HL-60 (cell line): ENCODE measurements around the gene GHRH.

Experiments used
- DNase-seq, 2 experiments: peaks; one replicate each; pipeline ENCODE4 v3.0.0-alpha.2; 2010 to 2020; ENCODE audit warnings: low read depth in 1 of 2, low spot score in 1 of 2
- H3K27ac ChIP-seq: fragments of 250-450 bp; sonication (Bioruptor Pico); replicated peaks from 2 replicates; pipeline ENCODE4 v1.5.1; 2020; ENCODE audit warnings: mild to moderate bottlenecking, moderate library complexity
- H3K27me3 ChIP-seq: fragments of 250-450 bp; sonication (Bioruptor Pico); 2 replicates; pipeline ENCODE4 v1.5.1; 2021; ENCODE audit warnings: mild to moderate bottlenecking, moderate library complexity; ENCODE audit not compliant: insufficient read depth, poor library complexity, severe bottlenecking
- H3K4me3 ChIP-seq: replicated peaks from 2 replicates; pipeline ENCODE4 v1.5.1; 2011; ENCODE audit warnings: mild to moderate bottlenecking, control low read depth, low read length; ENCODE audit not compliant: insufficient read depth
- GABPA ChIP-seq: IDR thresholded peaks from 2 replicates; pipeline ENCODE4 v1.6.1; 2012; ENCODE audit warnings: low read depth
- POLR2AphosphoS5 ChIP-seq: IDR thresholded peaks from 2 replicates; pipeline ENCODE4 v1.6.1; 2012; ENCODE audit warnings: low read depth
- SPI1 ChIP-seq: IDR thresholded peaks from 2 replicates; pipeline ENCODE4 v1.6.1; 2012; ENCODE audit warnings: low read depth, mild to moderate bottlenecking, borderline replicate concordance
- TF ChIP-seq, protein P1 (sequence below): IDR thresholded peaks from one replicate; pipeline ENCODE4 v1.5.1; 2011; ENCODE audit warnings: low read length, control low read depth, inconsistent platforms; ENCODE audit not compliant: insufficient read depth
- TF ChIP-seq, protein P2 (sequence below): IDR thresholded peaks from 2 replicates; pipeline ENCODE4 v1.6.1; 2012; ENCODE audit warnings: low read depth; ENCODE audit not compliant: insufficient replicate concordance

GHRH gene

DNA sequence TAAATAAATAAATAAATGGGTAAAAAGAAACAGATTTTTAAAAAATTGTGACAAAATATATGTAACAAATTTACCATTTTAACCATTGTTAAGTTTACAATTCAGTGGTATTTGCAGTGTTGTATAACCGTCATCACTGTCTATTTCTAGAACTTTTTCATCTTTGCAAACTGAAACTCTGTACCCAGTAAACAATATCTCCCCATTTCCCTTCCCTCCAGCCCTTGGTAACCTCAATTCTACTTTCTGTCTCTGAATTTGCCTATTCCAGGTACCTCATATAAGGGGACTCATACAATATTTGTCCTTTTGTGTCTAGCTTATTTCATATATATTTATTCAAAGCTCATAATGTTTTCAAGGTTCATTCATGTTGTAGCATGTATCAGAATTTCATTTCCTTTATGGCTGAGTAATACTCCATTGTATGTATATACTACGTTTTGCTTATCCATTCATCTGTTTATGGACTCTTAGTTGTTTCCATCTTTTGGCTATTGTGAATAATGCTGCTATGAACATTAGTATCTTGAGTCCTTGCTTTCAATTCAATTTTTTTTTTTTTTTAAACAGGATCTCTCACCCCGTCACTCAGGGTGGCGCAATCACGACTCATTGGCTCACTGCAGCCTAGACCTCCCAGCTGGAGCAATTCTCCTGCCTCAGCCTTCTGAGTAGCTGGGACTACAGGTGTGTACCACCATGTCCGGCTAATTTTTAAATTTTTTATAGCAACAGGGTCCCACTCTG lies 36.8 kb upstream of the GHRH start:
- no peaks in the 10 kb centered on the region for H3K27me3 ChIP-seq
- TF ChIP-seq POLR2AphosphoS5 (no peak), GABPA (no peak), SPI1 (no peak)
- TF ChIP-seq, protein P1, sequence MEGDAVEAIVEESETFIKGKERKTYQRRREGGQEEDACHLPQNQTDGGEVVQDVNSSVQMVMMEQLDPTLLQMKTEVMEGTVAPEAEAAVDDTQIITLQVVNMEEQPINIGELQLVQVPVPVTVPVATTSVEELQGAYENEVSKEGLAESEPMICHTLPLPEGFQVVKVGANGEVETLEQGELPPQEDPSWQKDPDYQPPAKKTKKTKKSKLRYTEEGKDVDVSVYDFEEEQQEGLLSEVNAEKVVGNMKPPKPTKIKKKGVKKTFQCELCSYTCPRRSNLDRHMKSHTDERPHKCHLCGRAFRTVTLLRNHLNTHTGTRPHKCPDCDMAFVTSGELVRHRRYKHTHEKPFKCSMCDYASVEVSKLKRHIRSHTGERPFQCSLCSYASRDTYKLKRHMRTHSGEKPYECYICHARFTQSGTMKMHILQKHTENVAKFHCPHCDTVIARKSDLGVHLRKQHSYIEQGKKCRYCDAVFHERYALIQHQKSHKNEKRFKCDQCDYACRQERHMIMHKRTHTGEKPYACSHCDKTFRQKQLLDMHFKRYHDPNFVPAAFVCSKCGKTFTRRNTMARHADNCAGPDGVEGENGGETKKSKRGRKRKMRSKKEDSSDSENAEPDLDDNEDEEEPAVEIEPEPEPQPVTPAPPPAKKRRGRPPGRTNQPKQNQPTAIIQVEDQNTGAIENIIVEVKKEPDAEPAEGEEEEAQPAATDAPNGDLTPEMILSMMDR = no peak
- TF ChIP-seq, protein P2, sequence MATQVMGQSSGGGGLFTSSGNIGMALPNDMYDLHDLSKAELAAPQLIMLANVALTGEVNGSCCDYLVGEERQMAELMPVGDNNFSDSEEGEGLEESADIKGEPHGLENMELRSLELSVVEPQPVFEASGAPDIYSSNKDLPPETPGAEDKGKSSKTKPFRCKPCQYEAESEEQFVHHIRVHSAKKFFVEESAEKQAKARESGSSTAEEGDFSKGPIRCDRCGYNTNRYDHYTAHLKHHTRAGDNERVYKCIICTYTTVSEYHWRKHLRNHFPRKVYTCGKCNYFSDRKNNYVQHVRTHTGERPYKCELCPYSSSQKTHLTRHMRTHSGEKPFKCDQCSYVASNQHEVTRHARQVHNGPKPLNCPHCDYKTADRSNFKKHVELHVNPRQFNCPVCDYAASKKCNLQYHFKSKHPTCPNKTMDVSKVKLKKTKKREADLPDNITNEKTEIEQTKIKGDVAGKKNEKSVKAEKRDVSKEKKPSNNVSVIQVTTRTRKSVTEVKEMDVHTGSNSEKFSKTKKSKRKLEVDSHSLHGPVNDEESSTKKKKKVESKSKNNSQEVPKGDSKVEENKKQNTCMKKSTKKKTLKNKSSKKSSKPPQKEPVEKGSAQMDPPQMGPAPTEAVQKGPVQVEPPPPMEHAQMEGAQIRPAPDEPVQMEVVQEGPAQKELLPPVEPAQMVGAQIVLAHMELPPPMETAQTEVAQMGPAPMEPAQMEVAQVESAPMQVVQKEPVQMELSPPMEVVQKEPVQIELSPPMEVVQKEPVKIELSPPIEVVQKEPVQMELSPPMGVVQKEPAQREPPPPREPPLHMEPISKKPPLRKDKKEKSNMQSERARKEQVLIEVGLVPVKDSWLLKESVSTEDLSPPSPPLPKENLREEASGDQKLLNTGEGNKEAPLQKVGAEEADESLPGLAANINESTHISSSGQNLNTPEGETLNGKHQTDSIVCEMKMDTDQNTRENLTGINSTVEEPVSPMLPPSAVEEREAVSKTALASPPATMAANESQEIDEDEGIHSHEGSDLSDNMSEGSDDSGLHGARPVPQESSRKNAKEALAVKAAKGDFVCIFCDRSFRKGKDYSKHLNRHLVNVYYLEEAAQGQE = no peak
- H3K4me3 ChIP-seq = no peak overlapping the region

DNA sequence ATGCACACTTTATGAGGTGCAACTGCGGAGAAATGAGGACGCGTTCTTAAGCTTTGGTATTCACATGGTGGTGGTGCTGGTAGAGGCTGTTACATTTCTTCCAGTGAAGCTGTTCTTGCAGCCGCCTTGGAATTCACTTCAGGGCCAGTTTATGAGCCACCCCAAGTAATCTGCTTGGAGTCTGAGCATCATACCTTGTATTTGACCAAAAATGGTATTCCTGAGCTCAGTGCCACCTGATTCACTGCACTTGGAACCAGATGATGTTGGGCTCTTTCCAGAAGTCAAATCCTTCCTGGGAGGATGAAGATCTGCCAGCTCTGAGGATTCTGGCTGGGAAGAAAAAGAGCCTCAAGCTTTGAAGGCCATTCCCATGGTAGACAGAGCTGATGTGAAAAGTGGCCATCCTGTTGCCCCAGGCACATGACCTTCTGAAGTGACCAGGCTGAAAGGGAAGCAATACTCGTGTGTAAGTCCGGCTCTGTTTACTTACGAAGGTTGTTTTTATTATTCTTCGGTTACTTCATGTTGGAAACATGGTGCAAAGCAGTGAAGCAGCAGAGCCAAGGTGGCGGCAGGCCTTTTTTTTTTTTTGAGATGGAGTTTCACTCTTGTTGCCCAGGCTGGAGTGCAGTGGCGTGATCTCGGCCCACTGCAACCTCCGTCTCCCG lies 35.6 kb upstream of the GHRH start:
- no peak overlapping the region for H3K27ac ChIP-seq
- TF ChIP-seq SPI1 (no peak), POLR2AphosphoS5 (no peak), GABPA (no peak)
- TF ChIP-seq, protein P2 = no peak
- TF ChIP-seq, protein P1 = no peak
- no peaks in the 10 kb centered on the region for H3K27me3 ChIP-seq
- no peak overlapping the region for H3K4me3 ChIP-seq
- DNase-seq = no peak

More for the DNA sequence above, 36.8 kb upstream of the GHRH start:
- no peak overlapping the region for H3K27ac ChIP-seq
- peak in 1 of 2 experiments; percentile 62 for DNase-seq

DNA sequence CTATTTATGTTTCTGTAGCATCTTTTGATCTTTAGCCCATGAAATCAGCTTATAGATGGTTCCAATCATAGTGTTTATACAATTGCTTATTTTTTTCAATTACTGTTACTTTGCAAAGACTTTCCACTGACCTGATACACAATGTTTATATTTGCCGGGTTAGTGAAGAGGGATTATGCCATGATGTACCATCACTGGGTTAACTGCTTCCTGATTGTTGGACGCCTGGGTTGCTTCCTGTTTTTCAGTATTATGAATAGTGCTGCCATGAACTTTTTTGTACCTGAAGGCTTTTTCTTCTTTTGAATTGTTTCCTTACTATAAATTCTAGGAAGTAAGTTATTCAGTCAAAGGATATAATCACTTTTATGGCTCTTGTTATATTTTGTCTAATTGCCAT lies 34.8 kb upstream of the GHRH start:
- H3K27ac ChIP-seq = no peak overlapping the region
- H3K27me3 ChIP-seq = no peaks in the 10 kb centered on the region
- peak in 1 of 2 experiments; percentile 42 for DNase-seq
- H3K4me3 ChIP-seq = no peak overlapping the region
- TF ChIP-seq SPI1 = no peak
- no peak for TF ChIP-seq POLR2AphosphoS5
- TF ChIP-seq, protein P2 = no peak
- no peak for TF ChIP-seq GABPA
- TF ChIP-seq, protein P1 = no peak
